CD4-positive, alpha-beta memory T cell (primary cell): Measurements from ENCODE around the gene RPL18A. TPM values are rescaled to one million over a fixed set of nuclear protein-coding genes. Genes with fewer than 3 reads are reported as not detected.

Source experiments
- CTCF ChIA-PET: fragments of 350-600 bp; sonication (Branson Sonifier 250); formaldehyde crosslinking; loops from one replicate; lab custom pipeline; 2021; ENCODE audit warnings: inconsistent platforms; ENCODE audit not compliant: partially characterized antibody; lab: Charles Lee
- POLR2A ChIA-PET: fragments of 350-600 bp; sonication (Branson Sonifier 250); formaldehyde crosslinking; loops from one replicate; lab custom pipeline; 2021; ENCODE audit not compliant: partially characterized antibody; lab: Charles Lee
- DNase-seq, 5 donors: peaks; one replicate each; pipeline versions ENCODE4 v3.0.0 to v3.0.0-alpha.2; 2020 to 2022; ENCODE audit warnings: mixed read lengths in 1 of 5
- H3K27ac ChIP-seq: one replicate; pipeline ENCODE4 v1.7.0; 2013; ENCODE audit warnings: low read depth, low read length
- H3K27me3 ChIP-seq: 2 replicates; pipeline ENCODE4 v1.7.0; 2013; ENCODE audit warnings: mild to moderate bottlenecking, low read length, moderate library complexity; ENCODE audit not compliant: insufficient read depth
- H3K36me3 ChIP-seq: 2 replicates; pipeline ENCODE4 v1.7.0; 2013; ENCODE audit warnings: mild to moderate bottlenecking, low read length, moderate library complexity; ENCODE audit not compliant: insufficient read depth
- H3K4me1 ChIP-seq: 2 replicates; pipeline ENCODE4 v1.7.0; 2013; ENCODE audit warnings: mild to moderate bottlenecking, low read length, moderate library complexity; ENCODE audit not compliant: insufficient read depth
- H3K4me3 ChIP-seq, 2 donors: one replicate each; pipeline ENCODE4 v1.7.0; 2013; ENCODE audit warnings: low read length in 2 of 2, mild to moderate bottlenecking in 1 of 2
- H3K9me3 ChIP-seq, 2 donors: one replicate each; pipeline ENCODE4 v1.7.0; 2013; ENCODE audit warnings: low read length in 2 of 2, control low read depth in 1 of 2; ENCODE audit not compliant: control insufficient read depth in 1 of 2
- H3K27ac Mint-ChIP-seq, 7 donors: one replicate each; pipeline ENCODE4 v1.8.0; 2020 to 2021; ENCODE audit warnings: mixed read lengths in 7 of 7, mild to moderate bottlenecking in 6 of 7, inconsistent platforms in 3 of 7, moderate library complexity in 3 of 7
- H3K27me3 Mint-ChIP-seq, 2 donors: one replicate each; pipeline ENCODE4 v1.8.0; 2020 to 2021; ENCODE audit warnings: mixed read lengths in 2 of 2
- H3K36me3 Mint-ChIP-seq, 2 donors: one replicate each; pipeline ENCODE4 v1.8.0; 2020 to 2021; ENCODE audit warnings: mixed read lengths in 2 of 2, inconsistent platforms in 1 of 2, mild to moderate bottlenecking in 1 of 2
- H3K4me1 Mint-ChIP-seq, 4 donors: one replicate each; pipeline ENCODE4 v1.8.0; 2020 to 2021; ENCODE audit warnings: mixed read lengths in 4 of 4, mild to moderate bottlenecking in 1 of 4
- H3K4me3 Mint-ChIP-seq, 8 donors: one replicate each; pipeline ENCODE4 v1.8.0; 2020 to 2021; ENCODE audit warnings: mixed read lengths in 8 of 8, mild to moderate bottlenecking in 7 of 8, moderate library complexity in 6 of 8, inconsistent platforms in 3 of 8
- H3K9me3 Mint-ChIP-seq, 8 donors: one replicate each; pipeline ENCODE4 v1.8.0; 2020 to 2021; ENCODE audit warnings: mixed read lengths in 8 of 8, mild to moderate bottlenecking in 5 of 8, inconsistent platforms in 3 of 8, moderate library complexity in 1 of 8
- intact Hi-C: fragments of 100-400 bp; cut with micrococcal nuclease; formaldehyde crosslinking; loops from one replicate; pipeline ENCODE4 v1.15.1; 2023
- polyA plus RNA-seq, 2 donors: library from polyadenylated mRNA; unstranded; fragments of 300-500 nt; fragmentation: Illumina TruSeq; gene quantifications; one replicate each; pipeline ENCODE4 v1.2.3, GENCODE V29; 2021
- total RNA-seq, 2 experiments: library from RNA; stranded (reverse); gene quantifications; one replicate each; pipeline ENCODE4 v1.2.3, GENCODE V29; 2021

RPL18A gene
- total and polyA plus RNA-seq, 4 experiments from 2014 or later = 3,084 to 4,119 (median 3,151) TPM

DNA sequence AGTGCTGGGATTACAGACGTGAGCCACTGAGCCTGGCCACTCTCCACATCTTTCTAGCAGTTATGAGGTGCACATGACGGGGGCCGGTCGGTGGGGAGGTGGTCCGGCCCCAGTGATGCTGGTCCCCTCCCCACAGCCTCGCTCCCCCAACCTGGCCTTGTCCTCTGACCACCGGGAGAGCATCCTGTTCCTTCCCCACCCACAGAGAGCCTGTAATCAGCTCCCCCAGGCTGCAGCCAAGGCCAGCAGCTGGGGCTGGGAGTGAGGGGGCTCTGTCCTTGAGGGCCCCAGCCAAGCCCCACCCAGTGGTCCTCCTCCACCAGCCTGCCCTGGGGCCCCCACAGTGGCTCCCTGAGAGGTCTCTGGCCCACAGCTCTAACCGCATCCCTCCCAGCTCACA lies 35.4 kb upstream of the RPL18A start:
- Histone ChIP-seq H3K27me3 (no peaks in the 10 kb centered on the region), H3K4me3 (no peak overlapping the region), H3K9me3 (no peaks in the 10 kb centered on the region), H3K36me3 (peaks cover 16% of the 10 kb centered on the region), H3K4me1 (no peaks in the 10 kb centered on the region), H3K27ac (no peak overlapping the region)
- Mint-ChIP-seq H3K9me3 (no peaks in the 10 kb centered on the region), H3K27ac (peak overlapping the region in 4 of 7 donors; percentile 42 to 81 (median 78)), H3K4me1 (peaks cover 0 to 5% (median 2%) of the 10 kb centered on the region in 4 donors), H3K4me3 (no peak overlapping the region), H3K27me3 (no peaks in the 10 kb centered on the region), H3K36me3 (peaks cover 13 to 26% of the 10 kb centered on the region in 2 donors)
- no peak for DNase-seq
- CTCF ChIA-PET = interaction anchor here (0.9 to 1.2 kb wide), 2 partner anchors 33 to 328 kb away, joined by 3 read pairs; no protein-coding TSS in a partner anchor
- POLR2A ChIA-PET = interaction anchor here (0.7 to 1.4 kb wide), 5 partner anchors 8 to 75 kb away, joined by 3 to 4 read pairs (median 3); partner anchors contain the start of genes JAK3 and RPL18A
- intact Hi-C loops = no loop called here

DNA sequence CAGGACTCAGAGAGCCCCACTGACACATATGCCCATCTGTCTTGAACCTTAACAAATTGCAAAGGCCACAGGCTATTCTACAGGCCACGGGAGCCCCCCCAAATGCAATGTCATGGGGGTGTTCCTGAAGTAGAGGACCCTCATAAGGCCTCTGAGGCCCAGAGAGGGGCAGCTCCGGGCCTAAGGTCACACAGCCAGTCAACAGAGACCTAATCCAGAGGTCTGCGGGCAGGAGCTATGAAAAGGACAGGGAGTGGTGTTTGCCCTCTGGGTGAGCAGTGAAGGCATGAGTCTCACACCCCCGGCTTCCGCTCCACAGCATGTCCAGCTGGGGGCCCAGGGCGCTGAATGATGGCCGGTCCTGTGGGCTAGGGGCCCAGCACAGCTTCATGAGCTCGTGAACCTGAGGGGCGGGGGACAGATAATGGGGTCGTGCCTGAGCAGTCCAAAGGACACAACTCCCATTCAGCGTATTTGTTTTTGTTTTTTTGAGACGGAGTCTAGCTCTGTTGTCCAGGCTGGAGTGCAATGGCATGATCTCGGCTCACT lies 33.1 kb upstream of the RPL18A start:
- Histone ChIP-seq H3K4me3 (no peak overlapping the region), H3K27me3 (no peaks in the 10 kb centered on the region), H3K36me3 (peaks cover 34% of the 10 kb centered on the region), H3K4me1 (no peaks in the 10 kb centered on the region), H3K9me3 (no peaks in the 10 kb centered on the region), H3K27ac (no peak overlapping the region)
- ChIA-PET CTCF (interaction anchor here (1.0 kb wide), 1 partner anchor 84 kb away, joined by 3 read pairs; no protein-coding TSS in a partner anchor), POLR2A (interaction anchor here (0.8 kb wide), 1 partner anchor 16 kb away, joined by 3 read pairs; no protein-coding TSS in a partner anchor)
- peaks cover 0 to 3% (median 0%) of the 10 kb centered on the region in 8 donors for H3K9me3 Mint-ChIP-seq
- intact Hi-C loops = no loop called here
- H3K27me3 Mint-ChIP-seq = no peaks in the 10 kb centered on the region
- no peak for DNase-seq
- H3K4me1 Mint-ChIP-seq = peaks cover 0 to 5% (median 2%) of the 10 kb centered on the region in 4 donors
- H3K4me3 Mint-ChIP-seq = no peak overlapping the region
- H3K36me3 Mint-ChIP-seq = peaks cover 17 to 41% of the 10 kb centered on the region in 2 donors
- peak overlapping the region in 1 of 7 donors; percentile 41 for H3K27ac Mint-ChIP-seq

DNA sequence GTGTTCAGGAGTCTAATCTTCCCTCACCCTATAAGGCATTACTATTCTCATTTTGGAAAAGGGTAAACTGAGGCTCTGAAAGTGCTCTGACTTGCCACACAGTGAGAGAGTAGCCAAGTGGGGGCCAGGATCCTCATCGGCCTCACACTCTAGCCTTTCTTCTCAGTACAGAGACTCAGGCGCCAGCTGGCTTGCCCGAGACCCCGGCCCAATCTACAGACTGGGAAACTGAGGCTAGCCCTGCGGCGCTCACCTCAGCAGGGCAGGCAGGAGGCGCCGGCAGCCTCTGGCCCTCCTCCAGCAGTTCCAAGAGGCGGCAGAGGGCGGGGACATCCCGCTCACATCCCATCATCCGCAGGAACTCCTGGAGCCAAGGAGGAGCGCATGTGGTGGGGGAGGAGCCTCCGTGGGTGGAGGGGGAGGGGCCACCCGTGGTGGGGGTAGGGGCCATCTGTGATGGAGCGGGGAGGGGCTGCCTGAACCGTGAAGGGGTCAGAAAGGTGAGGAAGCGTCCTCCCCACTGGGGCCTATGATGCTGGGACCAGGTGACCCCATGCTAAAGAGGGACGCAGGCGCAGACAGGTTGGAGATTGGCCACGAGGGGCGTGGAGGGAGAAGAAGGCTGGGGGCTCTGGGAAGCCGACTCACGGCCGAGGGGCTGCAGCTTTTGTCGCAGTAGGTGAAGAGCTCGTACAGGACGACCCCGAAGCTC lies 29.7 kb upstream of the RPL18A start:
- Mint-ChIP-seq H3K4me1 (peaks cover 0 to 4% (median 3%) of the 10 kb centered on the region in 4 donors), H3K9me3 (peaks cover 0 to 3% (median 0%) of the 10 kb centered on the region in 8 donors), H3K36me3 (peaks cover 37 to 59% of the 10 kb centered on the region in 2 donors), H3K27me3 (no peaks in the 10 kb centered on the region), H3K4me3 (no peak overlapping the region), H3K27ac (peak overlapping the region in 2 of 7 donors; percentile 42 to 55)
- intact Hi-C loops = no loop called here
- H3K27me3 ChIP-seq = no peaks in the 10 kb centered on the region
- no peak overlapping the region for H3K4me3 ChIP-seq
- peaks cover 59% of the 10 kb centered on the region for H3K36me3 ChIP-seq
- no peaks in the 10 kb centered on the region for H3K4me1 ChIP-seq
- H3K9me3 ChIP-seq = no peaks in the 10 kb centered on the region
- CTCF ChIA-PET = no interaction called here
- DNase-seq = no peak
- H3K27ac ChIP-seq = no peak overlapping the region
- POLR2A ChIA-PET = interaction anchor here (0.6 to 1.5 kb wide), 3 partner anchors 9 to 30 kb away, joined by 3 read pairs; partner anchors contain the start of genes INSL3 and RPL18A

DNA sequence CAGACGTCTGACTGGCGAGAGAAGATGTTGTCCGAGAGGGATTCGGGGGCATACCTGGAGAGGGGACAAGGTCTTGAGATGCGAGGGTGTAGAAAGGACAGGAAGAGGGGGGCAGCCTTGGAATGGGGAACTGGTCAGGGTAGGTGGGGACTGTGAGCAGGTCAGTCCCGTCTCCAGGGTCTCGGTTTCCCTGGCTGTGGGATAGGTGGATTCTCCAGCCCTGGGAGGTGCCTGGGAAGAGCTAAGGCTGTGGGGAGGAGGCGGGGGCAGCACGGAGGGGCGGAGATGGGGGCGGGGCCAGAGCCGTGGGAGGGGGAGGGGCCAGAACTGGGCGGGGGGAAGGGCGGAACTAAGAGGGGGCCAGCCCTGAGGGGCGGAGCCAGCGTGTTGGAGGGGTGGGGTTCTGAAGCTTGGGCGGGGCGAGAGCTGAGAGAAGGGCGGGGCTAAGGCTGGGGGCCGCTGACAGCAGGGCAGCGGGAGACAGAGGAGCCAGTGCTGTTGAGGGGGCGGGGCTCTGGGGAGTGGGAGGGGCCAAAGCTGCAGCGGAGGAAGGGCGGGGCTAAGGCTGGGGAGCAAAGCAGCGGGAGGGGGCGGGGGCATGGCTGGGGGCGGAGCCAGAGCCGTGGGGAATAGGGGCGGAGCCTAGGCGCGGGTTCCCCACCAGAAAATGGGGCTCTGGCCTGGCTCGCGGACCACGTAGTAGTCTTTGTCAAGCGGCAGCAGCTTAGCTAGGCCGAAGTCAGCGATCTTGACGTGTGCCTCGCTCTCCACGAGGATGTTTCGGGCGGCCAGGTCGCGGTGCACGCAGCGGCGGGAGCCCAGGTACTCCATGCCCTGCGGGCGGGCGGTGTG lies 28.9 kb upstream of the RPL18A start:
- no peaks in the 10 kb centered on the region for H3K9me3 ChIP-seq
- intact Hi-C loops = no loop called here
- H3K4me3 Mint-ChIP-seq = no peak overlapping the region
- peak; percentile 27 to 59 (median 37) for DNase-seq
- H3K27me3 ChIP-seq = no peaks in the 10 kb centered on the region
- H3K27ac ChIP-seq = peak overlapping the region; percentile 6
- no peaks in the 10 kb centered on the region for H3K4me1 ChIP-seq
- no peaks in the 10 kb centered on the region for H3K27me3 Mint-ChIP-seq
- peaks cover 0 to 3% (median 0%) of the 10 kb centered on the region in 8 donors for H3K9me3 Mint-ChIP-seq
- H3K27ac Mint-ChIP-seq = peak overlapping the region in 2 of 7 donors; percentile 55 to 57
- ChIA-PET CTCF (no interaction called here), POLR2A (interaction anchor here (1.0 to 1.5 kb wide), 2 partner anchors 20 to 29 kb away, joined by 3 read pairs; partner anchors contain the start of gene RPL18A)
- peaks cover 6 to 11% (median 9%) of the 10 kb centered on the region in 4 donors for H3K4me1 Mint-ChIP-seq
- H3K36me3 ChIP-seq = peaks cover 67% of the 10 kb centered on the region
- H3K36me3 Mint-ChIP-seq = peaks cover 41 to 64% of the 10 kb centered on the region in 2 donors
- no peak overlapping the region for H3K4me3 ChIP-seq

DNA sequence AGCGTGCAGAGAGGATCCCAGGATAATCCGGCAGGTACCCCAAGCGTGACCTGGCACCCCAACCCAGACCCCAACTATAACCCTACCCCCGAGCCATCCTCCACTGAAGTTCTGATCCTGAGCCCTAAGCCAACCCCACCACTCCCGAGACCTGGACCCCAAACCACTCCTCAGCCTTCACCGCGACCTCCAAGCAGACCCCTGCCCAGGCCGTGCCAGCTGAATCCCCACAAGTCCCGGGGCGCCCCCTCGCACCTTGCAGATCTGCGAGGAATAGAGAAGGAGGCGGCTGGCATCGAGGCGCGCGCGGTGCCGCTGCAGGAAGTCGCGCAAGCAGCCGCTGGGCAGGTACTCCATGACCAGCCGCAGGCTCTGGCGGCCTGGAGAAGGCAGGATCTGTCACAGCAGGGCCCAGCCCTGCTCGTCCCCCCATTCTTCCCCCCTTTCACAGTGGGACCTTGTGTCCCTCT lies 28.3 kb upstream of the RPL18A start:
- H3K27ac Mint-ChIP-seq = no peak overlapping the region
- peaks cover 0 to 3% (median 0%) of the 10 kb centered on the region in 8 donors for H3K9me3 Mint-ChIP-seq
- H3K27ac ChIP-seq = peak overlapping the region; percentile 6
- peaks cover 8 to 16% (median 10%) of the 10 kb centered on the region in 4 donors for H3K4me1 Mint-ChIP-seq
- intact Hi-C loops = no loop called here
- ChIA-PET CTCF (interaction anchor here (2.3 kb wide), 1 partner anchor 129 kb away, joined by 5 read pairs; no protein-coding TSS in a partner anchor), POLR2A (interaction anchor here (1.0 to 1.4 kb wide), 2 partner anchors 8 to 19 kb away, joined by 3 read pairs; no protein-coding TSS in a partner anchor)
- peaks cover 47 to 69% of the 10 kb centered on the region in 2 donors for H3K36me3 Mint-ChIP-seq
- peaks cover 73% of the 10 kb centered on the region for H3K36me3 ChIP-seq
- H3K4me1 ChIP-seq = no peaks in the 10 kb centered on the region
- no peak for DNase-seq
- H3K4me3 ChIP-seq = no peak overlapping the region
- H3K4me3 Mint-ChIP-seq = no peak overlapping the region
- no peaks in the 10 kb centered on the region for H3K27me3 ChIP-seq
- no peaks in the 10 kb centered on the region for H3K27me3 Mint-ChIP-seq
- H3K9me3 ChIP-seq = no peaks in the 10 kb centered on the region

DNA sequence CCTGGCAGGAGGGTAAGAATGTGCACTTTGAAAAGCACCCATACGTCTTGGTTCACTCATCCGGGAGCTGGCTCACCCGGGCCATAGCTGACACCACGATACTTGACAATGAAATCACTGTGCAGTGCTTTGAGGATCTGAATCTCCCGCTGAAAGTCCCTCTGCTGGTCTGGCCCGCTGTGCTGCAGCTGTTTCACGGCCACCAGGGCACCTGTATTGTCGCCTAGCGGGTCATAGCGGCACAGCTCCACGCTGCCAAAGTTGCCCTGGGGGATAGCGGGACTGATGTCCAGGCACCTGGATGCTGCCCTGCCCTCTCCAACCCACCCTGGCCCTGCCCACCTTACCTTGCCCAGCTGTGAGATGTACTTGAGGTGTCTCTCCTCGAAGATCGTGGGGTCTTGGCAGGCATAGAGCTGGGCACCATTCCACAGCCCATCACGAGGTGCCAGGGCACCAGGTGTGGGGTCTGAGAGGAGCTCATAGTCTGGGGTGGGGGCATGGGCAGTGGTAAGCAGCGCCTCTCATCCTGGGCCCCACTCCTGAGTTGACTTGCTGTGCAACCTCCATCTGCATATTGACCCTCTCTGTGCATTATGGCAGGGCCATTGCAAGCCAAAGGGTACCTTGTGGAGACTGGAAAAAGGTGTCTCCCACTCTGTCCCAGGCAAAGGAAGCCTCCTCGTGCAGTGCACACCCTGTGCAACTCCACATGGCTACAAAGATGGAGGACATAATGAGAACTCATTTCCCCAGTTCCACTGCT lies 27.1 kb upstream of the RPL18A start:
- Histone ChIP-seq H3K9me3 (no peaks in the 10 kb centered on the region), H3K27me3 (no peaks in the 10 kb centered on the region), H3K4me1 (no peaks in the 10 kb centered on the region), H3K4me3 (no peak overlapping the region), H3K27ac (no peak overlapping the region), H3K36me3 (peaks cover 74% of the 10 kb centered on the region)
- peaks cover 9 to 19% (median 13%) of the 10 kb centered on the region in 4 donors for H3K4me1 Mint-ChIP-seq
- peaks cover 51 to 73% of the 10 kb centered on the region in 2 donors for H3K36me3 Mint-ChIP-seq
- peaks cover 0 to 3% (median 0%) of the 10 kb centered on the region in 8 donors for H3K9me3 Mint-ChIP-seq
- DNase-seq = no peak
- ChIA-PET CTCF (interaction anchor here (2.3 to 2.4 kb wide), 2 partner anchors 22 to 130 kb away, joined by 5 to 8 read pairs; no protein-coding TSS in a partner anchor), POLR2A (interaction anchor here (0.6 to 1.4 kb wide), 5 partner anchors 8 to 37 kb away, joined by 3 to 4 read pairs (median 3); no protein-coding TSS in a partner anchor)
- H3K27ac Mint-ChIP-seq = peak overlapping the region in 3 of 7 donors; percentile 22 to 31 (median 29)
- intact Hi-C loops = no loop called here
- no peak overlapping the region for H3K4me3 Mint-ChIP-seq
- no peaks in the 10 kb centered on the region for H3K27me3 Mint-ChIP-seq
